Stimulated activated CD8-positive, alpha-beta memory T cell treated with anti-CD3 and anti-CD28 coated beads, Interleukin-7, amount 100 ng/mL, for 1 hour (primary cell): ENCODE data around the gene DAAM1.

Source experiments
- DNase-seq, 2 donors: peaks; one replicate each; pipeline ENCODE4 v3.0.0-alpha.2; 2020; ENCODE audit warnings: low read depth in 2 of 2

Gene DAAM1

GRCh38 chr14:59188461-59189090 is at the start of gene DAAM1:
DAAM1 (plus strand) TSS chr14:59188667; CDS start chr14:59263478, 74,811 bp downstream.
- peak; percentile 86 to 89 for DNase-seq

GRCh38 chr14:59139324-59139723 is 49.1 kb upstream of the DAAM1 start:
- DNase-seq: no peak

DNA sequence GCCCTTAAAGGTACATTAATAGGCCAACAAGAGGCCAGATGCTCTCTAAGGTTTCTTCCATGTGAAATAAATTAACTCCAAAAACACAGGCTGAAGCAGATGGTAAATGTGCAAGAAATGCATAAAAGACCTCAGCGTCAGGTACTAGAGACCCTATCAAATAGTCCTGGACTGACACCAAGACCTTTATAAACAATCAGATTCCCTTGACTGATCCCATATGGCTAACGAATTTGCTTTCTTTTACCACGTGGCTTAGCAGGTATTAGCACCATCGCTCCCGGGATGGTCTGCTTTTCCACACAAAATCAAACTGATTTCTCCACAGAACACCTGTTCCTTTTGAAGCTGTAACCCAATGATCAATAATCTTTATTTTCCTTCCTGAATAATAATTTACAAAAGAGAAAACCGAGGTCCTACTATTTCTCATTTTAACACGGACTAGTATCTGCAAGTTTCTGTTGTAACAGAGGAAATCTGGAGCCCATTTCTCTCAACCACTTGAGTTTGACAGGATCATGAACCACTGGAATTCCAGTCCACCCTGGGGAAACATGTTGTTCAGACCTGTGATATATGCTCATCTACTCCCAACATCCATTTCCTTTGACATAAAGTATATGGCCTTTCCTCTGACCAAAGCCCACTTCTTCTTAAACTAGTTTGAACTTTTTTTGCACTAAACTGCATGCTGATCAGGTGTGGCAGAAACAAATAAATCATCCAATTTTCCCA is 48.2 kb upstream of the DAAM1 start:
- no peak for DNase-seq

GRCh38 chr14:59146484-59146883 is 42.0 kb upstream of the DAAM1 start:
- DNase-seq: no peak

DNA sequence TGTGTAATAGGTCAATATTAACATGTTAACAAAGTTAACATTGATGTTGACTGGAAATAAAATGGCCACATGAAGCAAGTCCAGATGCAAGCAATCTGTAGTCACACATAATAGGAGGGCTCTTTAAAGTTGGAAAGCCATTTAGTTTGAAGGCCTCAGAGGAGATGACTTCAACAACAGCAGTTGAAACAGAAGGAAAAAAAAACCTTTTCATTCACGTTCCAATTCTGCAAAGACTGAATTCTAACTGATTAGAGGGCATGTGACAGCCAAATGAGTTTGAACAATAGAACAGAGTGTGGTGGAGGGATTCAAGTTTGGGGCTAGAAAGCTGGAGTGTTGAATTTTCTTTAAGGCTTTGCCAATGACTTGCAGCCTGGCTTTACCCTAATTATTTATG is 41.5 kb upstream of the DAAM1 start:
- no peak for DNase-seq

GRCh38 chr14:59148334-59148900 is 40.0 kb upstream of the DAAM1 start:
- DNase-seq: no peak

- DNase-seq: no peak
Observed at GRCh38 chr14:59150990-59151389, 37.5 kb upstream of the DAAM1 start.

DNA sequence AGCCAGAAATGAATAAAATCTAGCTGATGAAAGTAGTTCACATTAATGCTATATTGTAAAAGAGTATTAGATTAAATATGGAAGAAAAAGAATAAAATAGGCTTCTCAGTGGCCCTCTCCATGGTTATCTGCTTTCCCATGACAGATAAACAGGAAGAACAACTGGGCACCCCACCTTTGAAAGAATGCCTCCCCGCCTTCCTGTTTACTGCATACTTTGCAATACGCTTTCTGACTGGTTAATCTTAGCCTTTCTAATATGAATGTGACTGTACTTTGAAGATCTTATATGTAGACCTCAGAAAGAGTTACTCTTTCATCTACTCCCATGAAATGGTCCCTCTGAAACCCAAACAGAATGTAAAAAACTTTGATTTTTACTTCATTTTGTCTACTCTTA is 34.1 kb upstream of the DAAM1 start:
- no peak for DNase-seq

GRCh38 chr14:59155886-59156285 is 32.6 kb upstream of the DAAM1 start:
- no peak for DNase-seq

- DNase-seq: no peak
Observed at GRCh38 chr14:59159169-59159568, 29.3 kb upstream of the DAAM1 start.

DNA sequence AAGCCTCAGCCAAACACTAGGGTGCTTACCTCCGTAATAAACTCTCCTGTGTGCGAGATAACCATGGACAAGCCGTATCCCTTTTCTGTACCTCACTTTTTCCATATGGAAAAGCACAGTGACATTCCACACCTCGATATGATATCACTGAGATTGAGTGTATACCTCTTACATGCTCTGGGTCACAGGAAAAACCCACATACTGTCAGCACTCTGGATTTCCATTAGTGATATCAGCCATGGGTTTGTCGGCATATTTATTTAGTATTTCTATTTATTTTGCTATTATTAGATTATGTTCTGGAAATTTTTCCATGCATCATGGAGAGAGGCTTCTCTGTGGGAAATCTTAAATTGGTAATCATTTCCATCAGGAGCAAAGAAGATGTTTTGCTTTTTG is 28.0 kb upstream of the DAAM1 start:
- no peak for DNase-seq

- DNase-seq: no peak
Observed at GRCh38 chr14:59161561-59162175, 26.8 kb upstream of the DAAM1 start.

- DNase-seq: no peak
Observed at GRCh38 chr14:59166258-59166657, 22.2 kb upstream of the DAAM1 start.

DNA sequence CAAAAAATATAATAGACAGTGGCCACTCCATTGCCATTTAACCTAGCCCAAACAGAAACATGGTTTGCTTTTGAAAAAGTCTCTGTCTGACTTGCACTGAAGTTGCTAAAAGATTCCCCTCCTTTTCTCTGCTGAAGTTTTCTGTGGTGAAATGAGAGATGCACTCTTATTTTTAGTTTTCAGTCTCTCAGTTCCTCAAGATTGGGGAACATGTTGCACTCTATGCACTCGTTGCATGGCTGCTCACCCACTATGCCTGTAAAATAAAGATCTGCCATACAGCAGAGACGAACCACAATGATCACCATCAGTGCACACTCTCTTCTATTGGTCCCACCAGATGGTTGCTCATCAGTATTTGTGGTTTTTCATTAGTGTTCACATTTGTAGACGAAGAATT is 13.1 kb upstream of the DAAM1 start:
- DNase-seq: no peak

DNA sequence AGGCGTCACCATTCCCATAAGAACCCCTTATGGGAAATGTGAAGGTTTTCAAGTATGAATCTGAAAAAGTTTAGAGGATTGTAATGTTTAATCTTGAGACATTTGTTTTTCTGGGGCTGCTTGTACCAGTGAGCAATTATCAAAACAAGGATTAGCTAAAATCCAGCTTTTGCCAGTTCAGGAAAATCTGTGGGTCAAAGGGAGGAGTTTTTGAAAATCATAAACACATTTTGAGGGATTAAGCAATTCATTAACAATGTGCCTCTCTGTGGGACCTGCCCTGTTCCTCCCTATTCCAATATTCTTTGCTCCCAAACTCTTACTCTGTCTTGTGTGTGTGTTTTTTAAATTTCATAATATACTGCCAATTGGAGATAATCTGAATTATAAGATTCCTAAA is 11.7 kb upstream of the DAAM1 start:
- DNase-seq: no peak

DNA sequence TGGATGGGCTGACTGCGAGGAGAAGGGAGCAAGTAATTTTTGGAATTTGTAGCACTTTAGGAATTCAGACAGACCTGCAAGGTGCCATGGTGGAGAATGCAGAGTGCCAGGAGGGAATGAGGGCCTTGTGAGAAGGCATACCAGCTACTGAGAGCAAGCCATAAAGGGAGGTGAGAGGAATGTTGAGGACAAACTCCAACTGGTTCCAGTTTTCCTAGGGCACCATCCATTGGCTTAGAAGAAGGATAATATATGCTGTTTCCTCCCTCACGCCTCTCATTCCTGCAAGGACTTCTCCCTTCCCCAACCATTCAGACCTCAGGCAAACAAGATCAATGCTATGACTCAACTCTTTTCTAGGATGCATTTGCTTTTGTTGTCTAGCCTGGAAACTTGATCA is 11.2 kb upstream of the DAAM1 start:
- DNase-seq: no peak

GRCh38 chr14:59181791-59182190 is 6.7 kb upstream of the DAAM1 start:
- DNase-seq: no peak

DNA sequence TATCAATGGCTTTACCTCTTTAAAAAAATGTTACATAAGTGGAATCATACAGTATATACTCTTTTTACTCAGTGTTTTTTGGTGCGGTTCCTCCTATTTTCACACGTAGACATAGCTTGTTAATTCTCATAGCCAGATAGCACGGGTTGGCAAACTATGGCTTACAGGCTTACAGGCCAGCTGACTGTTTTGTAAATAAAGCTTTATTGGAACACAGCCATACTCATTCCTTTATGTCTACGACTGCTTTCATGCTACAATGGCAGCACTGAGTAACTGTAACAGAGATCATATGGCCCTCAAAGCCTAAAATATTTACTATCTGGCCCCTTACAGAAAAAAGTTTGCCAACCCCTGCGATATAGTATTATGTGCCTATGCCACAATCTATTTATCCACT is 5.8 kb upstream of the DAAM1 start:
- DNase-seq: no peak

DNA sequence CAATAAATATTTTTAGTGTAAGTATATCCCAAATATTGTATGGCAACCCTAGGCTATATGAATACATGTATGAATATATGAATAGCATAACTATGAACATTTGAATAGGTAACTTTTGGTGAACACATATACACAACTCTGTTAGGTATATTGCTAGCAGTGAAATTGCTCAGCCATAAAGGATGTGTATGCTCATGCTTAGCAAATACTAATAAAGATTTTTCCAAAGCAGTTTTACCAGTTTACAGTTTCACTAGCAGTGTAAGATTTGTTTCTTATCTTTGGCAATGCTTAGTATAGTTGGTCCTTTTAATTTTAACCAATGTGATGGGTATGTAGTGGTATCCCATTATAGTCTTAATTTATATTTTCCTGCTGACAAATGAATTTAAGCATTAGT is 5.3 kb upstream of the DAAM1 start:
- no peak for DNase-seq

GRCh38 chr14:59184396-59184795 is 4.1 kb upstream of the DAAM1 start:
- DNase-seq: no peak

DNA sequence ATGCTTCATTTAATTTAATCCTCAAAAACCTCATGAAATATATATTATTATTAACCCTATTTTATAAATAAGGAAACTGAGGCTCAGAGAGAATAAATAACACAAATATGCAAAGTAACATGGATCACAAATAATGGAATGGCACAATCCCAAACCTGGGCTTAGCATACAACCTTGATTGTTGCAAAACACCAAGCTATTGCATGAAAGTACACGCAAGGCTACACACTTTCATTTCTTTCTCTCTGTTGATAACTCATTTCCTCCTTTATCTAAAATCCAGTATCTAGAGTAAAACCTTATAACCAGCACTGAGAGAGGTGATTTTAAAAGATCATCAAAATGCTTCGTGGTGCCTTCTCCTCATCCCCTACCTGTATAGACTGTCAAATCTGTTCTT is 2.8 kb upstream of the DAAM1 start:
- no peak for DNase-seq

GRCh38 chr14:59186306-59186705 is 2.2 kb upstream of the DAAM1 start:
- DNase-seq: no peak

GRCh38 chr14:59187118-59187517 is 1.3 kb upstream of the DAAM1 start:
- DNase-seq: no peak
